Kidney (tissue), 14 donors: ENCODE results near the gene PGA4. TPM values are rescaled to one million over a fixed set of nuclear protein-coding genes. Genes with fewer than 3 reads are reported as not detected.

Experiments used
- DNase-seq, 5 donors: peaks; one replicate each; pipeline ENCODE4 v3.0.0-alpha.2; 2013 to 2020
- FAIRE-seq: peaks from 2 replicates; lab custom pipeline; 2012; peaks lifted over from hg19 to GRCh38; lab: Jason Lieb, UNC
- H3K27ac ChIP-seq, 2 donors: one replicate each; pipeline ENCODE4 v1.7.0; 2013; ENCODE audit warnings: low read depth in 2 of 2, low read length in 2 of 2, inconsistent platforms in 1 of 2
- H3K27me3 ChIP-seq: one replicate; pipeline ENCODE4 v1.7.1; 2013; ENCODE audit warnings: low read length, inconsistent platforms; ENCODE audit not compliant: control insufficient read depth, insufficient read depth
- H3K36me3 ChIP-seq, 3 donors: one replicate each; pipeline versions ENCODE4 v1.7.0 to v1.7.1; 2013; ENCODE audit warnings: low read length in 3 of 3, control low read depth in 1 of 3, inconsistent platforms in 1 of 3; ENCODE audit not compliant: insufficient read depth in 3 of 3, control insufficient read depth in 2 of 3
- H3K4me1 ChIP-seq, 3 donors: one replicate each; pipeline versions ENCODE4 v1.7.0 to v1.7.1; 2013; ENCODE audit warnings: low read length in 3 of 3, inconsistent platforms in 1 of 3, low read depth in 1 of 3; ENCODE audit not compliant: control insufficient read depth in 2 of 3, insufficient read depth in 2 of 3
- H3K4me3 ChIP-seq, 3 donors: one replicate each; pipeline versions ENCODE4 v1.7.0 to v1.8.1; 2013; ENCODE audit warnings: low read length in 3 of 3, control low read depth in 1 of 3, inconsistent platforms in 1 of 3
- H3K9ac ChIP-seq, 3 donors: one replicate each; pipeline versions ENCODE4 v1.7.0 to v1.7.1; 2013; ENCODE audit warnings: low read length in 3 of 3, control low read depth in 1 of 3, inconsistent platforms in 1 of 3
- H3K9me3 ChIP-seq, 3 donors: one replicate each; pipeline versions ENCODE4 v1.7.0 to v1.7.1; 2013; ENCODE audit warnings: low read length in 3 of 3, control low read depth in 1 of 3, inconsistent platforms in 1 of 3; ENCODE audit not compliant: control insufficient read depth in 2 of 3, insufficient read depth in 1 of 3
- intact Hi-C: fragments of 100-400 bp; cut with DNase I; formaldehyde crosslinking; loops from one replicate; pipeline ENCODE4 v1.11.1; 2022
- polyA plus RNA-seq: library from polyadenylated mRNA; stranded (reverse); fragments of 350-450 nt; fragmentation: Illumina TruSeq; extraction: RNeasy Lipid Tissue Mini Kit (QIAGEN cat#74804); gene quantifications from one replicate; pipeline ENCODE4 v1.2.3, GENCODE V29; 2014; ENCODE audit warnings: low read depth, low replicate concordance; ENCODE audit not compliant: insufficient read depth
- total RNA-seq: library from RNA; stranded (reverse); fragmentation: NEBNext Ultra II Directional; extraction: Animal tissue kit (Norgen Biotek cat#: 25700); gene quantifications from one replicate; pipeline ENCODE4 v1.2.1, GENCODE V29; 2021
- TF ChIP-seq, protein P1 (sequence below): IDR thresholded peaks from 3 replicates; pipeline ENCODE4 v1.5.1; 2012; ENCODE audit warnings: mild to moderate bottlenecking, moderate library complexity, borderline replicate concordance; ENCODE audit not compliant: insufficient read depth; ENCODE audit errors: extremely low read depth
- donor health status: control.
- donor health status: control.
- donor health status: control.
- donor health status: control.
- donor health status: control.
- donor health status: DM: yes; HTN: yes; CAD: no.
- donor health status: Normal renal cell carcinoma (clear cell type).

Gene PGA4
- total and polyA plus RNA-seq, 2 donors from 2014 or later: not detected

DNA sequence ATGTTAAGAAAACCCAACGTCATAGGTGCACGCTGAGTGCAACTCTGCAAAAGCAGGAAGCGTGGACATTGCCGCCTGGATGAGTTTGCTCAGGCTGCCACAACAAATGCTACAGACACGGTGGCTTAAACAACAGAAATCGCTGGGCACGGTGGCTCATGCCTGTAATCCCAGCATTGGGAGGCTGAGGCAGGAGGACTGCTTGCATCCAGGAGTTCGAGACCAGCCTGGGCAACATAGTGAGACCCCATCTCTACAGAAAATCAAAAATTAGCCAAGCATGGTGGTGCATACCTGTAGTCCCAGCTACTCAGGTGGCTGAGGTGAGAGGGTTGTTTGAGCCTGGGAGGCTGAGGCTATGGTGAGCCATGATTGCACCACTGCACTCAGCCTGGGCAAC, 32.2 kb upstream of the PGA4 start:
- TF ChIP-seq, protein P1, sequence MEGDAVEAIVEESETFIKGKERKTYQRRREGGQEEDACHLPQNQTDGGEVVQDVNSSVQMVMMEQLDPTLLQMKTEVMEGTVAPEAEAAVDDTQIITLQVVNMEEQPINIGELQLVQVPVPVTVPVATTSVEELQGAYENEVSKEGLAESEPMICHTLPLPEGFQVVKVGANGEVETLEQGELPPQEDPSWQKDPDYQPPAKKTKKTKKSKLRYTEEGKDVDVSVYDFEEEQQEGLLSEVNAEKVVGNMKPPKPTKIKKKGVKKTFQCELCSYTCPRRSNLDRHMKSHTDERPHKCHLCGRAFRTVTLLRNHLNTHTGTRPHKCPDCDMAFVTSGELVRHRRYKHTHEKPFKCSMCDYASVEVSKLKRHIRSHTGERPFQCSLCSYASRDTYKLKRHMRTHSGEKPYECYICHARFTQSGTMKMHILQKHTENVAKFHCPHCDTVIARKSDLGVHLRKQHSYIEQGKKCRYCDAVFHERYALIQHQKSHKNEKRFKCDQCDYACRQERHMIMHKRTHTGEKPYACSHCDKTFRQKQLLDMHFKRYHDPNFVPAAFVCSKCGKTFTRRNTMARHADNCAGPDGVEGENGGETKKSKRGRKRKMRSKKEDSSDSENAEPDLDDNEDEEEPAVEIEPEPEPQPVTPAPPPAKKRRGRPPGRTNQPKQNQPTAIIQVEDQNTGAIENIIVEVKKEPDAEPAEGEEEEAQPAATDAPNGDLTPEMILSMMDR: no peak
- Histone ChIP-seq H3K9ac (no peak overlapping the region), H3K9me3 (no peaks in the 10 kb centered on the region), H3K4me3 (no peak overlapping the region), H3K27me3 (no peaks in the 10 kb centered on the region), H3K36me3 (no peaks in the 10 kb centered on the region), H3K27ac (no peak overlapping the region), H3K4me1 (peaks cover 2 to 12% (median 7%) of the 10 kb centered on the region in 3 donors)
- FAIRE-seq (no peak), DNase-seq (no peak)
- intact Hi-C loops: no loop called here

DNA sequence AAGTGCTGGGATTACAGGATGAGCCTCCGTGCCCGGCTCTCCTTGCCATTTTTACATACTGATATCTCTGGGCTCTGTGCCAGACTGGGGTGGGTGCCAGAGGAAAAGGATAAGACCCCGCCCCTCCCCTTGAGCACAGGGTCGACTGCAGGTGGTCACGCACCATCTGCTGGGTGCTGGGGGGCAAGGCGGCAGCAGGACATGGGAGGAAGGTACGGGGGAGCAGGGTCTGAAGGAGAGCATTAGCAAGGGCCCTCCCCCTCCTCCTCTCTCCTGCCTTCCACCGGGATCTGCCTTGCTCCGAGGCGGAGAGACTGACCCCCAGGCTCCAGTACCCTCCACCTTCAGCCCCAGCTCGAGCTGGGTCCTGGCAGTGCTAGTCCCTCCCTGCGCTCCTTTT, 28.6 kb upstream of the PGA4 start:
- H3K27ac ChIP-seq: peak overlapping the region; percentile 17 to 51
- H3K4me3 ChIP-seq: no peak overlapping the region
- H3K9ac ChIP-seq: no peak overlapping the region
- H3K36me3 ChIP-seq: no peaks in the 10 kb centered on the region
- H3K4me1 ChIP-seq: peaks cover 3 to 22% (median 14%) of the 10 kb centered on the region in 3 donors
- TF ChIP-seq, protein P1: no peak
- DNase-seq (peak in 4 of 5 donors; percentile 63 to 84 (median 68)), FAIRE-seq (no peak)
- H3K27me3 ChIP-seq: no peaks in the 10 kb centered on the region
- intact Hi-C loops: no loop called here
- H3K9me3 ChIP-seq: no peaks in the 10 kb centered on the region

DNA sequence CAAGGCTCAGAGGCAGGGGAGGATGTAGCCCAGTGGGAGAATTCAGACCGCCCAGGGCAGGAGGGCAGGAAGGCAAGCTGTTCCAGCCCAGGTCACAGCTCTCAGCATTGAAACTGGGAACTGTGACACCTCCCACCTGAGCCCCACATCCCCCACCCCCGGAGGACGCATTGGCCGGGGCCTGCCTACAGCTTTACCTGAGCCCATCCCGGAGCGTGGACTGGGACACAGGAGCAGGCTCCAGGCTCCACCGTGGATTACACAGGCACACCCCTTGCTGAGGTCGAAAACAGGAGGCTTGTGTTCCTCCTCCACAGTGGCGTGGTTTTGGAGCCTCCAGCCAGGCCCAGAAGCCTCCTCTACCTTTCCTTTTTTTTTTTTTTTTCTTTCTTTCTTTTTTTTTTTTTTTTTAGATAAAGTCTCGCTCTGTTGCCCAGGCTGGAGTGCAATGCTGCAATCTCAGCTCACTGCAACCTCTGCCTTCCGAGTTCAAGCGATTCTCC, 27.9 kb upstream of the PGA4 start:
- intact Hi-C loops: no loop called here
- H3K4me1 ChIP-seq: peaks cover 3 to 22% (median 14%) of the 10 kb centered on the region in 3 donors
- no peaks in the 10 kb centered on the region for H3K36me3 ChIP-seq
- FAIRE-seq (no peak), DNase-seq (peak; percentile 29 to 80 (median 44))
- H3K27me3 ChIP-seq: no peaks in the 10 kb centered on the region
- TF ChIP-seq, protein P1: no peak
- peaks cover 0 to 4% (median 3%) of the 10 kb centered on the region in 3 donors for H3K9me3 ChIP-seq
- no peak overlapping the region for H3K9ac ChIP-seq
- H3K4me3 ChIP-seq: no peak overlapping the region
- peak overlapping the region; percentile 17 to 51 for H3K27ac ChIP-seq
